ENCODE data around the gene IL1RAPL2. TPM values are rescaled to one million over a fixed set of nuclear protein-coding genes. Genes with fewer than 3 reads are reported as not detected.

IL1RAPL2 gene
- polyA plus RNA-seq, 2 of the 4 experiments (the other 2 are of a cell fraction): not detected

GRCh38 chrX:105063743-105064142 lies 497.7 kb downstream of the IL1RAPL2 start (continued):
- no peak for TF ChIP-seq ELK1 (IDR thresholded peaks at IDR 0.05; ENCODE audit: low read depth, low read length)
- no peak for TF ChIP-seq RARB (CRISPR knock-in tag; IDR thresholded peaks at IDR 0.05)

- ATAC-seq: no peak
- peak; percentile 49 for FAIRE-seq
- ChIA-PET CTCF (no interaction called here), POLR2A (no interaction called here)
- DNase-seq (ENCODE audit: low read depth in 1 of 2, low spot score in 1 of 2): no peak
- H3K9me3 ChIP-seq: no peaks in the 10 kb centered on the region
- no peak overlapping the region for H3K27ac ChIP-seq
- no peak for TF ChIP-seq MAFK (IDR thresholded peaks at IDR 0.05; ENCODE audit: partially characterized antibody)
- no peak for TF ChIP-seq ZC3H11A (IDR thresholded peaks at IDR 0.05)
- no peak for TF ChIP-seq CHD4 (IDR thresholded peaks at IDR 0.05; ENCODE audit: borderline replicate concordance)
- TF ChIP-seq CBX8 (IDR thresholded peaks at IDR 0.05): no peak
- TF ChIP-seq RNF2 (IDR thresholded peaks at IDR 0.05; ENCODE audit: borderline replicate concordance, low read depth): no peak
- no peak for TF ChIP-seq REST (IDR thresholded peaks at IDR 0.05)
- no peak for TF ChIP-seq GATA3 (IDR thresholded peaks at IDR 0.05; ENCODE audit: borderline replicate concordance)
- no peak for TF ChIP-seq PBX3 (IDR thresholded peaks at IDR 0.05)
- TF ChIP-seq POLR2A (IDR thresholded peaks at IDR 0.05; ENCODE audit: low read length): no peak
- TF ChIP-seq EHMT2 (IDR thresholded peaks at IDR 0.05; ENCODE audit: low read depth): no peak
- TF ChIP-seq CTCF (IDR thresholded peaks at IDR 0.05): no peak
- no peak for TF ChIP-seq ZNF302 (CRISPR knock-in tag; IDR thresholded peaks at IDR 0.05)
- no peak for TF ChIP-seq NPAS2 (CRISPR knock-in tag; IDR thresholded peaks at IDR 0.05; ENCODE audit: borderline replicate concordance)
- TF ChIP-seq PHF8 (IDR thresholded peaks at IDR 0.05; ENCODE audit: borderline replicate concordance, low read depth): no peak
- no peak for TF ChIP-seq BHLHE40 (IDR thresholded peaks at IDR 0.05; ENCODE audit: low read depth, low read length)
- no peak for TF ChIP-seq RFX5 (IDR thresholded peaks at IDR 0.05)
- TF ChIP-seq HDAC2 (IDR thresholded peaks at IDR 0.05): no peak
- no peak for TF ChIP-seq CHD2 (IDR thresholded peaks at IDR 0.05; ENCODE audit: low read length, partially characterized antibody)
- TF ChIP-seq HMGXB4 (CRISPR knock-in tag; IDR thresholded peaks at IDR 0.05; ENCODE audit: borderline replicate concordance): no peak
- no peak for TF ChIP-seq BCL3 (IDR thresholded peaks at IDR 0.05)
- H3K4me3 ChIP-seq: no peak overlapping the region
- no peak overlapping the region for H3K4me2 ChIP-seq
- WGBS (ENCODE audit: missing lambda C conversion rate): 0% methylated on average over 2 of the region's 2 CpGs
- no peaks in the 10 kb centered on the region for H3K4me1 ChIP-seq
Measured at GRCh38 chrX:105098201-105098600, 532.2 kb downstream of the IL1RAPL2 start.
